Measurements from ENCODE around the gene TTC34. TPM values are rescaled to one million over a fixed set of nuclear protein-coding genes. Genes with fewer than 3 reads are reported as not detected.

Gene TTC34
- total RNA-seq, 1 donor = 0.27 TPM

Other genes starting within 250 kb of the TTC34 start
- gene TNFRSF14, start 245.3 kb downstream of the TTC34 start, total RNA-seq = 135 TPM
- 27.7 TPM for gene PRXL2B, start 214.9 kb downstream of the TTC34 start, total RNA-seq
- 8.1 TPM for gene MMEL1, start 168.7 kb downstream of the TTC34 start, total RNA-seq
- gene ACTRT2, start 219.8 kb upstream of the TTC34 start, total RNA-seq = not detected